Retinal pigment epithelial cell (primary cell): ENCODE data around the gene ZNF827.

Source experiments
- DNase-seq: peaks from one replicate; pipeline ENCODE4 v3.0.0-alpha.2; 2010; ENCODE audit warnings: low read depth
- H3K4me3 ChIP-seq: 2 replicates; pipeline ENCODE4 v1.5.1; 2011; ENCODE audit warnings: mild to moderate bottlenecking, low read length, control low read depth, moderate library complexity
- TF ChIP-seq, protein P1 (sequence below): conservative IDR thresholded peaks from 2 replicates; pipeline ENCODE4 v1.5.1; 2011; ENCODE audit warnings: low read depth, low read length, control low read depth, inconsistent platforms

The ZNF827 gene

DNA sequence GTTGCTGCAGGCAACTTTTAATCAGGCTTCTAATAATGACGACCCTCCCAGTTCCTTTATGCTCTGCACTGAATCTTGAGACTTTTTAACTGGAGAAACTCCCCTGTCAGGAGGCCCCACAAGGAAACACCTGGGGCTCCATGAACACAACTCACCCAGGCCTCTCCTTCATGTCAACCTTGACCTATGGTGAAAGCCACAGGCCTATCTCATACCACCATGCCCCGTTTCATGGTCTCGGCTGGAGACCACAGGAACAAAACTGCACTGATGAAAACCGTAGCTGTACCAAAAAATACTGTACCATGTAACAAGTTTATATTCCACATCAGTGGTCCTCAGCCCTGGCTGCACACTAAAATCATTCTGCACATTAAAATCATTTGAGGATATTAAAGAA, 57.0 kb downstream of the ZNF827 start:
- H3K4me3 ChIP-seq, result no peak overlapping the region
- DNase-seq, result no peak
- TF ChIP-seq, protein P1, sequence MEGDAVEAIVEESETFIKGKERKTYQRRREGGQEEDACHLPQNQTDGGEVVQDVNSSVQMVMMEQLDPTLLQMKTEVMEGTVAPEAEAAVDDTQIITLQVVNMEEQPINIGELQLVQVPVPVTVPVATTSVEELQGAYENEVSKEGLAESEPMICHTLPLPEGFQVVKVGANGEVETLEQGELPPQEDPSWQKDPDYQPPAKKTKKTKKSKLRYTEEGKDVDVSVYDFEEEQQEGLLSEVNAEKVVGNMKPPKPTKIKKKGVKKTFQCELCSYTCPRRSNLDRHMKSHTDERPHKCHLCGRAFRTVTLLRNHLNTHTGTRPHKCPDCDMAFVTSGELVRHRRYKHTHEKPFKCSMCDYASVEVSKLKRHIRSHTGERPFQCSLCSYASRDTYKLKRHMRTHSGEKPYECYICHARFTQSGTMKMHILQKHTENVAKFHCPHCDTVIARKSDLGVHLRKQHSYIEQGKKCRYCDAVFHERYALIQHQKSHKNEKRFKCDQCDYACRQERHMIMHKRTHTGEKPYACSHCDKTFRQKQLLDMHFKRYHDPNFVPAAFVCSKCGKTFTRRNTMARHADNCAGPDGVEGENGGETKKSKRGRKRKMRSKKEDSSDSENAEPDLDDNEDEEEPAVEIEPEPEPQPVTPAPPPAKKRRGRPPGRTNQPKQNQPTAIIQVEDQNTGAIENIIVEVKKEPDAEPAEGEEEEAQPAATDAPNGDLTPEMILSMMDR, result no peak

DNA sequence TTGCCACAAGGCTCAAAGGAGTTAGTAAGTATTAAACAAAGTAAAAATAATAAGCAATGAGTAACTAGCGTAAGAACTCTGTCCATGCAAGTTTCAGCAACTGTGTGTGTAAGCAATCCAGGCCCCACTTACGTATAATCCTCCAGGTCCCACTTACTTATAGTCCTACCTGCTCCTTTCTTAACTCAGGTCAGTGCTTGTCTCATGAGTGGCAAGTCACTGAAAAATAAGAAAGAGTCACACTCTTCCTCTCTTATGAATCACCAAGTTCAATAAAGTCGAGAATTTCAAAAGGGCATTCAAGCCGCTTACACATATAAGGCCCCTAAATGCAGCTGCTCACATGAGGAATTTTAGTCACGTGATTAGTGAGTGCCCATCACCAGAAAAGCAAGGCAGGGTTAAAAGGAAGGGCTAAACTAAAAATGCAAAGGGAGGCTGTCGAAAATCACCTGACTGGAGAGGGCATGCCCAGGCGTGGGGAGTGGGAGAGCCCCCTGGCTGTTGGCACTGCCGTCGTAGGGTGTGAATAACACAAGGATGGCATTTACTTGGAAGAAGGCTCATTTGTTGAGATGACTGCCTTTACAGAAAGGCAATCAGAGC, 58.2 kb downstream of the ZNF827 start:
- TF ChIP-seq, protein P1, result no peak
- no peak overlapping the region for H3K4me3 ChIP-seq
- no peak for DNase-seq

DNA sequence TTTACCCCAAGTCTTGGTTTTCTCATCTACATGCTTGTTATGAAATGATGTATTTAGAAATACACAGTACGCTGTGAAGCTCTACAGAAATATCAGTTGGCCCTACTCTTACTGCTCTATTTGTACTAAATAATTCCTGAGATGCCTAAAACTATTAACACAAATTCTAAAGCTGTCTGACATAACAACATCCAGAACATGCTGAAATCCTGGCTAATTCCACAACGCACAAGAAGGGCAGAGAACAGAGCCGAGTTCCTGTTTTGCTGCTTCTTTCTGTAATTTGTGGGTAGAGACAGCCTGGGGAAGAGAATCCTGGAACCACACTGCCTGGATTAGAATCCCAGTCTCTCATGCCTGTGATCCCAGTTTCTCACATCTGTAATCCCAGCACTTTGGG, 59.0 kb downstream of the ZNF827 start:
- no peak overlapping the region for H3K4me3 ChIP-seq
- DNase-seq, result no peak
- TF ChIP-seq, protein P1, result no peak

DNA sequence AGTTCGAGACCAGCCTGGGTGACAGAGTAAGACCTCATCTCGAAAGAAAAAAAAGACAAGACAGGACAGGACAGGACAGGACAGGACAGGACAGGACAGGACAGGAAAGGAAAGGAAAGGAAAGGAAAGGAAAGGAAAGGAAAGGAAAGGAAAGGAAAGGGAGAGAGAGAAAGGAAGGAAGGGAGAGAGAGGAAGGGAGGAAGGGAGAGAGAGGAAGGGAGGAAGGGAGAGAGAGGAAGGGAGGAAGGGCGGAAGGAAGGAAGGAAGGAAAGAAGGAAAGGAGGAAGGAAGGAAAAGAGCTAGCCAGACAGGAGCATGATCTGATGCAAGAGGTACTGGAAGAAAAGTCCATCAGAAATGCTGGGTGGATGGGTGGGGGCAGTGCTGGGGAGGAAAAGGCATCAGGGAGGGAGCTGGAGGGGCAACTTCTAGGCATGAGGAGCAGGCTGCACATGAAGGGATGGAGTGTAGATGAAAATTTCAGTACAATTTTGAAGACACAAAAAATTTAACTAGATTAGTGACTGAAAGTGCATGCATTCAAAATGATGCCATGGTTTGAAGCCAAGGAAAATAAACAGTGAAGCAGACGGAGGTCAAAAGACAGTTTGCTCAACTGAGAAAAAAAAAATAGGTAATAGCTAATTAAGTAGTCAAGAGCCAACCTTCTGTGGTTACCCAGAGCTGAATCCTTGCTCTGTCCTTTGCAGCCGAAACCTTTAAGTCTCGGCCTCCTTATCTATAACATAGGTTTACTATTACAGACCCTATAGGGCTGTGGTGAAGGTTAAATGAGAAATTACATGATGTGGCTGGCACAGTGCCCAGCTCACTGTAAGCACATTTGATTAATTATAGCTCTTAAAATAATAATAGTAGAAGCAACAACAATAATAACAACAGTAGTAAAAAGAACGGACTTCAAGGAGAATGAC, 59.9 kb downstream of the ZNF827 start:
- H3K4me3 ChIP-seq, result no peak overlapping the region
- no peak for DNase-seq
- TF ChIP-seq, protein P1, result no peak

DNA sequence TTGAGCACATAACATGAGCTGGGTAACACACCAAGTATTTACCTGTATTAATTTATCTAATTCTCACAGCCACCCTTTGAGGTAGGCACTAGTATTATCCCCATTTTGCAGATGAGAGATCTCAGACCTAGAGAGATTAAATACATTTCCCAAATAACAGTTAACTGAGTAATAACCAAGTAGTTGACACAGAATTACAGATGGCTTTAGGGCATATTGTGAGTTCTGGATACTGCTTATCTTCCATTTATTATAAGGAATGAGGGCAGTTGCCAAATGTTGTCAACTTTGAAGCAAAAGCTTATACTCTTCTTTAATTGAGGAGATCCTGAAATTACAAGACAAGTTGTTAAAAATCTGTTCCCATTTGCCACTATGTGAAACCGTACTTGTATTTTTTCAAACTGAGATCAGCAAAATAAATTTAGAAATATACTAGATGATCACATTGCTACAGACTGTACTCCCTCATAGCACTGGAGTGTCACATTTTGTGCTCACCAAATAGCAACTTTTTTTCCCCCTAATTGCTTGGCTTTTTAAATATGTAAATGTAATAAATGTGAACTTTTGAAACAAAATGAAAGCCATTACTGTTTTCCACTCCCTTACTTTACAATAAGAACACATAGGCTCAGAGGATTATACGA, 62.0 kb downstream of the ZNF827 start:
- no peak for DNase-seq
- TF ChIP-seq, protein P1, result no peak
- no peak overlapping the region for H3K4me3 ChIP-seq

DNA sequence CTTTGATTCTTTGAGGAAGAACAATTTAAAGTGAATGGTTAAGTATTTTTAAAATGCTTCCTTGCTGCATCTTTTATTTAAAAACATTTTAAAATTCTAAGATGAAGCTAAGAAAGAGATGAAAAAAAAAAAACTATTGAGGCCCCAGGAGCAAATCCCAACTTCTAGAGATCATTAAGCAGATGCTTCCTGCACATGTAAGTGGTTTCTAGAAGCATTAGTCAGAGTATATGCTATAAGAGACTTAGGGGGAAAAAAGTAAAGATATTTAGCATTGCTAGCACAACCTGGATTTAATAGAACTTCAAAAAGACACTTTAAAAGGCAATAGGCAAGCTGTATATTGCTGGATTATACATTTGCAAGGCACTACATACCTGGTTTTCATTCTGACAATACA, 64.7 kb downstream of the ZNF827 start:
- no peak overlapping the region for H3K4me3 ChIP-seq
- TF ChIP-seq, protein P1, result no peak
- no peak for DNase-seq

DNA sequence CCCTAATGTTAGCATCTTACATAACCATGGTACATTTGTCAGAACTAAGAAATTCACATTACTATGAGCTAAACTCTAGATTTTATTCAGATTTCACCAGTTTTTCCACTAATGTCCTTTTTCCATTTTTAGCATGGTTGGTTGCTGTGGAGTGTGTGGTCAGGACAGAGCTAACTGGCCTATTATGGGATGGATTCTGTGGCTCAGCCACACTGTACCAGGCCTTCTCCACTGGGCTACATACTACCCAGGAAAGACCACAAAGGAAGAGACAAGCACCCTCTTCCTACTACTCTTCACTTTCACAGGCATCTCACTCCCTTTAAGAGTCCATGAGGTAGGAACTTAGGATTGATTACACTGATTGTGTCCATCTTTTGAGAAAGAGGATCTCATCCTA, 67.4 kb downstream of the ZNF827 start:
- no peak for DNase-seq
- no peak overlapping the region for H3K4me3 ChIP-seq
- TF ChIP-seq, protein P1, result no peak
